ENCODE results near the gene DNAAF1. TPM values are rescaled to one million over a fixed set of nuclear protein-coding genes. Genes with fewer than 3 reads are reported as not detected.

Gene DNAAF1
- total RNA-seq, 1 donor from 2014 or later: 0.11 TPM

DNA sequence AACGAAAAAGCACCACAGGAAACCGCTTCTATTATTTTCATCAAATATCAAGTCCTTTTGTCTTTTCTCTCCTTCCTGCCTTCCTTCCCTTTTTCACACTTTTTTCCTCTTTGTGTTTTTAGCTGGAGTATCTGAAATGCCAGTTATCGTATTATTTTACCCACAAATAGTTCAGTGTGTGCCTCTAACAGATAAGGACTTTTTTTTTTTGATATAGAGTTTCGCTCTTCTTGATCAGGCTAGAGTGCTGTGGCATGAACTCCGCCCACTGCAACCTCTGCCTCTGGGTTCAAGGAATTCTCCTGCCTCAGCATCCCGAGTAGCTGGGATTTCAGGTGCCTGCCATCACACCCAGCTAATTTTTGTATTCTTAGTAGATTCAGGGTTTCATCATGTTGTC, 10.7 kb downstream of the DNAAF1 start:
- Histone ChIP-seq H3F3A (ENCODE audit: low read depth) (no peaks in the 10 kb centered on the region), H3K36me3 (no peaks in the 10 kb centered on the region), H3K4me2 (no peak overlapping the region), H3K79me2 (ENCODE audit: low read depth) (no peaks in the 10 kb centered on the region), H3K9me3 (ENCODE audit: low read depth) (no peaks in the 10 kb centered on the region), H3K9ac (no peak overlapping the region), H3K4me3 (no peak overlapping the region), H4K20me1 (ENCODE audit: low read depth) (no peaks in the 10 kb centered on the region), H3K27me3 (no peaks in the 10 kb centered on the region), H3K4me1 (no peaks in the 10 kb centered on the region), H2AFZ (replicated peaks) (no peak overlapping the region), H3K27ac (no peak overlapping the region)
- Mint-ChIP-seq H3K27ac (no peak overlapping the region), H3K4me1 (peaks cover 6% of the 10 kb centered on the region), H3K4me3 (no peak overlapping the region), H3K27me3 (ENCODE audit: insufficient read depth, low read depth) (peaks cover 5% of the 10 kb centered on the region), H3K36me3 (no peaks in the 10 kb centered on the region), H3K9me3 (no peaks in the 10 kb centered on the region)
- no peak for DNase-seq (ENCODE audit: low spot score)
- TF ChIP-seq, protein P1, sequence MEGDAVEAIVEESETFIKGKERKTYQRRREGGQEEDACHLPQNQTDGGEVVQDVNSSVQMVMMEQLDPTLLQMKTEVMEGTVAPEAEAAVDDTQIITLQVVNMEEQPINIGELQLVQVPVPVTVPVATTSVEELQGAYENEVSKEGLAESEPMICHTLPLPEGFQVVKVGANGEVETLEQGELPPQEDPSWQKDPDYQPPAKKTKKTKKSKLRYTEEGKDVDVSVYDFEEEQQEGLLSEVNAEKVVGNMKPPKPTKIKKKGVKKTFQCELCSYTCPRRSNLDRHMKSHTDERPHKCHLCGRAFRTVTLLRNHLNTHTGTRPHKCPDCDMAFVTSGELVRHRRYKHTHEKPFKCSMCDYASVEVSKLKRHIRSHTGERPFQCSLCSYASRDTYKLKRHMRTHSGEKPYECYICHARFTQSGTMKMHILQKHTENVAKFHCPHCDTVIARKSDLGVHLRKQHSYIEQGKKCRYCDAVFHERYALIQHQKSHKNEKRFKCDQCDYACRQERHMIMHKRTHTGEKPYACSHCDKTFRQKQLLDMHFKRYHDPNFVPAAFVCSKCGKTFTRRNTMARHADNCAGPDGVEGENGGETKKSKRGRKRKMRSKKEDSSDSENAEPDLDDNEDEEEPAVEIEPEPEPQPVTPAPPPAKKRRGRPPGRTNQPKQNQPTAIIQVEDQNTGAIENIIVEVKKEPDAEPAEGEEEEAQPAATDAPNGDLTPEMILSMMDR (IDR thresholded peaks at IDR 0.05): no peak
- TF ChIP-seq EZH2phosphoT487 (IDR thresholded peaks at IDR 0.05) (no peak), EZH2 (IDR thresholded peaks at IDR 0.05) (no peak)

DNA sequence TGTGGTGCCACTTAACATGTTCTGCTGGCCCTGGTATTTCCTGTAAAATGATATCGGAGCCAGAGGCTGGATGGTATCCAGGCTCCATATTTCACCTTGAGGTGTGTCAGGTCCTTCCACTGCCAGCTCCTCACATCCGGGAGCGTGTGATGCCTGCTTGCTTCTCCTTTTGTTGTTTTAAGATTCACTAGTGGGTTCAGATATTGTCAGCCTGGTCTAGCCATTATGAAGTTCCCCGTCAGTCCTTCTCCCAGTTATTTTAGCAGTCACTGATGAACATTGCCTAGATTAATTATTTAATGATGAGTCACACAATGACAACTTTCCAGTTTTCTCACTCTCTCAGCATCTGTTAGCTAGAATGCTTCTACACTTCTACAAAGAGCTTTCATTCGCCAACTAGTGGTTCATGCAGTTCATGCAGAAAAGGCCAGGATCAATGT, 11.3 kb downstream of the DNAAF1 start:
- Mint-ChIP-seq H3K36me3 (no peaks in the 10 kb centered on the region), H3K27ac (no peak overlapping the region), H3K4me1 (peaks cover 6% of the 10 kb centered on the region), H3K4me3 (no peak overlapping the region), H3K9me3 (no peaks in the 10 kb centered on the region), H3K27me3 (ENCODE audit: insufficient read depth, low read depth) (peaks cover 5% of the 10 kb centered on the region)
- no peaks in the 10 kb centered on the region for H3K27me3 ChIP-seq
- H3K4me1 ChIP-seq: no peaks in the 10 kb centered on the region
- no peaks in the 10 kb centered on the region for H3K79me2 ChIP-seq (ENCODE audit: low read depth)
- no peak overlapping the region for H3K27ac ChIP-seq
- no peak for DNase-seq (ENCODE audit: low spot score)
- H3K36me3 ChIP-seq: no peaks in the 10 kb centered on the region
- no peak overlapping the region for H3K4me3 ChIP-seq
- TF ChIP-seq, protein P1 (IDR thresholded peaks at IDR 0.05): no peak
- TF ChIP-seq EZH2 (IDR thresholded peaks at IDR 0.05): no peak
- no peak for TF ChIP-seq EZH2phosphoT487 (IDR thresholded peaks at IDR 0.05)
- no peaks in the 10 kb centered on the region for H4K20me1 ChIP-seq (ENCODE audit: low read depth)
- no peak overlapping the region for H3K4me2 ChIP-seq
- no peaks in the 10 kb centered on the region for H3F3A ChIP-seq (ENCODE audit: low read depth)
- no peak overlapping the region for H2AFZ ChIP-seq (replicated peaks)
- no peak overlapping the region for H3K9ac ChIP-seq
- H3K9me3 ChIP-seq (ENCODE audit: low read depth): no peaks in the 10 kb centered on the region

DNA sequence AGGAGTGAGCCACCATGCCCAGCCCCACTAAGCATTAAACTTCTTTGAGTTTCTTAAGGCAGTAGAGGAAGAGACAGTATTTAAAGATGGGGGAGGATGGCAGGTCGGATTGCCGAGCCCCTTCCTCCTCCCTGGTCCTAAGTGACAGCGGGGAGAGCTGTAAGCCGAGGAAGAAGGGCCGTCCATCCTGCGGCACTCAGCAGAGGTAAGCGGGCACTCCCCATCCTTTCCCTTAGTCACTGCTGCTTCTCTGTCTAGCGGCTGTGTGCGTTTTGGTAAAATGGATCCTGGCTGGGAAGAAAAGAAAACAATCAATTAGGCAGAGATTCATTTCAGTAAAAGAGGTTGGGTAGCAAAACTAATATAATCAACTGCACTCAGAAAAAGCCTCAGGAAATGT, 13.9 kb downstream of the DNAAF1 start:
- DNase-seq (ENCODE audit: low spot score): no peak
- no peaks in the 10 kb centered on the region for H3K9me3 Mint-ChIP-seq
- no peak overlapping the region for H3K27ac Mint-ChIP-seq

More for the DNA sequence above, 13.9 kb downstream of the DNAAF1 start:
- TF ChIP-seq EZH2phosphoT487 (IDR thresholded peaks at IDR 0.05) (no peak), EZH2 (IDR thresholded peaks at IDR 0.05) (no peak)
- TF ChIP-seq, protein P1 (IDR thresholded peaks at IDR 0.05): no peak
- Histone ChIP-seq H3F3A (ENCODE audit: low read depth) (no peaks in the 10 kb centered on the region), H3K9me3 (ENCODE audit: low read depth) (no peaks in the 10 kb centered on the region), H3K9ac (no peak overlapping the region), H3K4me3 (no peak overlapping the region), H3K4me2 (no peak overlapping the region), H3K79me2 (ENCODE audit: low read depth) (no peaks in the 10 kb centered on the region), H3K4me1 (no peaks in the 10 kb centered on the region), H4K20me1 (ENCODE audit: low read depth) (no peaks in the 10 kb centered on the region), H3K27ac (no peak overlapping the region), H3K36me3 (no peaks in the 10 kb centered on the region), H3K27me3 (no peaks in the 10 kb centered on the region), H2AFZ (replicated peaks) (no peak overlapping the region)
- Mint-ChIP-seq H3K4me3 (no peak overlapping the region), H3K4me1 (peaks cover 14% of the 10 kb centered on the region), H3K36me3 (no peaks in the 10 kb centered on the region), H3K27me3 (ENCODE audit: insufficient read depth, low read depth) (peaks cover 3% of the 10 kb centered on the region)
